Type B pancreatic cell (in vitro differentiated cells): ENCODE measurements around the gene HSPA12B. TPM values are rescaled to one million over a fixed set of nuclear protein-coding genes. Genes with fewer than 3 reads are reported as not detected.

Source experiments
- DNase-seq: peaks from one replicate; pipeline ENCODE4 v3.0.0; 2021; ENCODE audit warnings: mixed read lengths; ENCODE audit not compliant: unreplicated experiment; ENCODE audit errors: extremely low spot score
- H3K27ac Mint-ChIP-seq: 2 replicates; pipeline ENCODE4 v1.8.0; 2021; ENCODE audit warnings: mild to moderate bottlenecking, mixed read lengths
- H3K27me3 Mint-ChIP-seq: 2 replicates; pipeline ENCODE4 v1.8.0; 2021; ENCODE audit warnings: mixed read lengths
- H3K36me3 Mint-ChIP-seq: 2 replicates; pipeline ENCODE4 v1.8.0; 2021; ENCODE audit warnings: mixed read lengths
- H3K4me1 Mint-ChIP-seq: one replicate; pipeline ENCODE4 v1.8.0; 2021; ENCODE audit warnings: mixed read lengths; ENCODE audit not compliant: unreplicated experiment
- H3K4me3 Mint-ChIP-seq: 2 replicates; pipeline ENCODE4 v1.8.0; 2021; ENCODE audit warnings: mild to moderate bottlenecking, mixed read lengths
- H3K9me3 Mint-ChIP-seq: 2 replicates; pipeline ENCODE4 v1.8.0; 2021; ENCODE audit warnings: mixed read lengths
- total RNA-seq: library from RNA; stranded (reverse); gene quantifications from 2 replicates; pipeline ENCODE4 v1.2.1, GENCODE V29; 2021; ENCODE audit warnings: low replicate concordance
- TF ChIP-seq, protein P1 (sequence below): fragments of 200-600 bp; sonication (generic); conservative IDR thresholded peaks from 2 replicates; pipeline ENCODE4 v1.5.0; 2021; ENCODE audit warnings: antibody characterized with exemption, mild to moderate bottlenecking

Gene HSPA12B
- total RNA-seq, 1 donor from 2014 or later: 5.2 TPM

DNA sequence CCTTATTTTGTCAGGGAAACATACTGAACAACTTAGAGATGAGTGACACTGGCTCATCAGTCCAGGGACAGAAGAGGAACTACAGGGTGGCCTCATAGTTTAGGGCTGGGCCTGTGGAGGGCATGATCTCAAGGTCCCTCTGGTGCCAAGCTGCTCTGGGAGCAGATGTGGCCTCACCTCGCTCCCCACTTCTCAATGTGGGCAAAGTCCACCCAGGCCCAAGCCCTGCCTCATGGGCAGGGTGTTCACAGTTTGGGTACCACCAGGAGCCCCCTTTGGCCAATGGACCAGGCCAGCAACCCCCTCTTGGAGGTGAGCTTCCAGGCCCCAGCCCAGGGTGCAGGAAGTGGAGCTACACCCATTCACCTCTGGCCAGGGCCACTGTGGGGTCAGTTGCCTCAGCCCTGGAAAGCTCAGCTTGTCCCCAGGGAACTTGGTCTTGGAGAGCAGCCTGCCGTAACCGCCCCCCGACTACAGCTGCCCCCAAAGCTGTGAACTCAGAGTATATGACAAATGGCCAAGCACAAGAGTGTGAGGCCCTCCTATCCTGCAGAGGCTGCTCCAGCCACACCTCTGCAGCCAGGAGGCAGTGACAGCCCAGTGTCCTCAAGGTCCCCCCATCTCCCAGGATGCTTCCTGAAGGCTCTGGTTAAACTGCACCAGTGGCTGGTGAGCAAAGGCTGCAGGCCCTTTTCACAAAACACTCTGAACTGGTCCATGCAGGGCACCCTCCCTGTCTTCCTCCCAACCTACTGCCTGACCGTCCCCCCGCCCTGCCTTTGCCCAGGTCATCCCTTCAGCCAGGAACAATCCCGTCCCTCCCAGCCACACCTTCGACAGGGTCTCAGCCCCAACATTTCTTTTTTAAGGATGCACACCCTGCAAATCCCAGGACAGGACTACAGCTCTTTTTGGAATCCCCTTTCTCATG lies 31.5 kb downstream of the HSPA12B start:
- Mint-ChIP-seq H3K36me3 (peaks cover 3% of the 10 kb centered on the region), H3K4me1 (peaks cover 24% of the 10 kb centered on the region), H3K27ac (no peak overlapping the region), H3K4me3 (no peak overlapping the region), H3K27me3 (no peaks in the 10 kb centered on the region), H3K9me3 (no peaks in the 10 kb centered on the region)
- TF ChIP-seq, protein P1, sequence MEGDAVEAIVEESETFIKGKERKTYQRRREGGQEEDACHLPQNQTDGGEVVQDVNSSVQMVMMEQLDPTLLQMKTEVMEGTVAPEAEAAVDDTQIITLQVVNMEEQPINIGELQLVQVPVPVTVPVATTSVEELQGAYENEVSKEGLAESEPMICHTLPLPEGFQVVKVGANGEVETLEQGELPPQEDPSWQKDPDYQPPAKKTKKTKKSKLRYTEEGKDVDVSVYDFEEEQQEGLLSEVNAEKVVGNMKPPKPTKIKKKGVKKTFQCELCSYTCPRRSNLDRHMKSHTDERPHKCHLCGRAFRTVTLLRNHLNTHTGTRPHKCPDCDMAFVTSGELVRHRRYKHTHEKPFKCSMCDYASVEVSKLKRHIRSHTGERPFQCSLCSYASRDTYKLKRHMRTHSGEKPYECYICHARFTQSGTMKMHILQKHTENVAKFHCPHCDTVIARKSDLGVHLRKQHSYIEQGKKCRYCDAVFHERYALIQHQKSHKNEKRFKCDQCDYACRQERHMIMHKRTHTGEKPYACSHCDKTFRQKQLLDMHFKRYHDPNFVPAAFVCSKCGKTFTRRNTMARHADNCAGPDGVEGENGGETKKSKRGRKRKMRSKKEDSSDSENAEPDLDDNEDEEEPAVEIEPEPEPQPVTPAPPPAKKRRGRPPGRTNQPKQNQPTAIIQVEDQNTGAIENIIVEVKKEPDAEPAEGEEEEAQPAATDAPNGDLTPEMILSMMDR: no peak
- DNase-seq: no peak

DNA sequence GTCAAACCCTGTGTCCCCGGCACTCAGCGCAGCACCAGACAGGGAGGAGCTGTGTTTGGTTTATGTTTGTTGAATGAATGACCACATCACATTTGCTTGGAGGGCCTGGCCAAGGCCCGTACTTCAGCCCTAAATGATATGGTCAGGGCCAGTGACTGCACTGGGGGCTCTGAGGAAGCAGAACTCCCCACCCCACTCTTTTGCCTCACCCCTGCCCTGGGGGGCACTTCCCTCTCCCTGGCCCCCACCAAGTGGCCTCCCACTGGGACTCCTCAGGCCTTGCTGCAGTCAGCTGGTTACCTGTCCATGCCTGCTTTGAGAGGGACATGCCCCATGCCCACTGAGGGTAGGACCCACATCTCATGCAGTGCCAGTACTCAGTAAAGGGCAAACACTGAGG lies 32.2 kb downstream of the HSPA12B start:
- TF ChIP-seq, protein P1: no peak
- H3K36me3 Mint-ChIP-seq: peaks cover 2% of the 10 kb centered on the region
- no peak overlapping the region for H3K4me3 Mint-ChIP-seq
- no peak overlapping the region for H3K27ac Mint-ChIP-seq
- H3K4me1 Mint-ChIP-seq: peaks cover 28% of the 10 kb centered on the region
- no peak for DNase-seq
- H3K9me3 Mint-ChIP-seq: no peaks in the 10 kb centered on the region
- H3K27me3 Mint-ChIP-seq: no peaks in the 10 kb centered on the region

DNA sequence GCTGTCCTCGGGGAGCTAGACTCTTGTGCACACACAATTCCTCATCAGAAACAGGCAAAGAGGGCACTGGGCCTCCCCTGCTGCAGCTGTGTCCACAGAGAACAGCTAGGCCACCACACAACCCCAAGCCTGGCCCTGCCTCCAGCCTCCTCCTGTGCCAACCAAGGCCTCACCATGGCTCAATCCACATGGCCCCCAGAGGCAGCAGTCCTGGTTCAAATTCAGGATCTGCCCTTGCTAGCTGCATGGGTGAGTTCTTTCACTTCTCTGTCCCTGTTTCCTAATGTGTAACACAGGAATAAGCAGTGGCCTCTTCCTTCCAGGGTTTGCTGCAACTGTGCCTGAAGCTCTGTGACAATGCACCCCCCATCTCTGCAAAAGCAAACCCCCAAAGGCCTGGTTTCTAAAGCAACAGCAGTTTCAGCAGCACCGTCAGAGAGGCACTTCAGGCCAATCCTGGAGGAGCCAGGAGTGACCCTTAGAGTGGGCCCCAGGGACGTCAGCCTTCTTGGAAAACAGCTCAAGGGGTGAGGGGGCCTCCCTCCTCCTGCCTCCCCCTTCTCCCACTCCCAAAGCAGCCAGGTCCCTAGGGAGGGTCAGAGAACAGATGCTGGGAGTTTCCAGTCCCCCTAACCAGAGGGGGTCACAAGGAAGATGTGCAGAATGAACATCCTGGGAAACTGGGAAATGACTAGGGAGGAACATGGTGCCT lies 32.8 kb downstream of the HSPA12B start:
- Mint-ChIP-seq H3K4me3 (peak overlapping the region; percentile 86), H3K4me1 (peaks cover 28% of the 10 kb centered on the region), H3K27ac (no peak overlapping the region), H3K36me3 (no peaks in the 10 kb centered on the region), H3K27me3 (no peaks in the 10 kb centered on the region), H3K9me3 (no peaks in the 10 kb centered on the region)
- no peak for DNase-seq
- TF ChIP-seq, protein P1: no peak

DNA sequence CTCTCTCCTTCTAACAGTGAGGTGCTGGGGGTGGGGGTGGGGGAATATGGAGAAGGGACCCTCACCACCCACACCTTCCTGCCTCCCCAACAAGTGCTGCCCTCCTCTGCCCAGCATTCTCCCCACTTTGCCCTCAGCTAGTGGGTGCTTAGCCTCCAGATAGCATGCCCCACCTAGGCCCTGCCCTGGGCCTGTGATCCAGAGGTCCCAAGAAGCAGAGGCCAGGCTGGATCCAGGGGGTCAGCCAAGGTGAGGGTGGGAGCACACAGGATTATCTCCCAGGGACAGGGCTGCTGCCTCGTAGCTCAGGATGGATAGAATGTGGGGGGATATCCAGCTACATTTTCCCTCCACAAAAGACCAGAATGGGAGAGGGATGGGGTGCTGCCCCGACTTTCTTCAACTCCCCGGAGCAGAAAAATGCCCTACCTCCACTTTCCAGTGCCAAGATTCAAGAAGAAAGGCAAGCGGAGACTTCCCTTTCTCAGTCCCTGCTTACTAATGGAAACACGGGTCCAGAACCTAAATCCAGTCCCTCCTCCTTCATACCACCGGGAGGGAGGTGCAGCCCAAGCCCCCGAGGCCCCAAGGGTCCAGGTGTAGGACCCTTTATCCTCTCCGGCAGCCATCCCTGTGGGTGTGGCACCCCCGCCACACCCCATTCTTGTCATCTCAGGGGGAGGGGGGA lies 34.1 kb downstream of the HSPA12B start:
- Mint-ChIP-seq H3K4me3 (peak overlapping the region; percentile 86), H3K9me3 (no peaks in the 10 kb centered on the region), H3K4me1 (peaks cover 26% of the 10 kb centered on the region), H3K36me3 (no peaks in the 10 kb centered on the region), H3K27ac (peak overlapping the region; percentile 55), H3K27me3 (no peaks in the 10 kb centered on the region)
- no peak for DNase-seq
- TF ChIP-seq, protein P1: no peak

DNA sequence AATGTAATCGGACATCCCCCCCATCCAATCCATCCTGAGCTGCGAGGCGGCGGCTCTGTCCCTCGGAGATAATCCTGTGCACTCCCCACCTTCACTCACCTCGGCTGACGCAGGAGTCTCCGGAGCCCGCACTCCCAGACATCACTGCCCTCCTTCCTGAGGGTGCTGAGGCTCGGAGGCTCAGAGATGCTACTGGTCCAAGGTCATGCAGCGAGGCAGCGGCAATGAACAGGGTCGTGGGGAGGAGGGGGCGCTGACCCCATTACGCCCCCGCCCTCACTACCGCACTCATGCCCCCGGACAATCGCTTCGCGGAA lies 34.6 kb downstream of the HSPA12B start:
- Mint-ChIP-seq H3K9me3 (no peaks in the 10 kb centered on the region), H3K27me3 (no peaks in the 10 kb centered on the region), H3K27ac (no peak overlapping the region), H3K4me1 (peaks cover 23% of the 10 kb centered on the region), H3K4me3 (peak overlapping the region; percentile 86), H3K36me3 (no peaks in the 10 kb centered on the region)
- no peak for DNase-seq
- TF ChIP-seq, protein P1: no peak
